Heart right ventricle (tissue), 16 donors: ENCODE measurements around the gene CHCHD3. TPM values are rescaled to one million over a fixed set of nuclear protein-coding genes. Genes with fewer than 3 reads are reported as not detected.

Source experiments
- ATAC-seq, 8 donors: fragments of 200-7000 bp; cut with Tn5 transposase; one replicate each; pipeline ENCODE4 v1.9.1; 2020; ENCODE audit warnings: mild to moderate bottlenecking in 8 of 8, moderate library complexity in 8 of 8, moderate number of reproducible peaks in 1 of 8
- DNase-seq, 2 donors: peaks; one replicate each; pipeline ENCODE4 v3.0.0-alpha.2; 2020
- H3K27ac ChIP-seq, 10 donors: fragments of 200-600 bp; sonication (generic) in 2 of 10; one replicate each; pipeline versions ENCODE4 v1.5.0 to v1.8.0; 2020 to 2022; ENCODE audit warnings: mild to moderate bottlenecking in 3 of 10
- H3K27me3 ChIP-seq, 7 donors: fragments of 200-600 bp; one replicate each; pipeline ENCODE4 v1.8.0; 2021 to 2022; ENCODE audit warnings: mild to moderate bottlenecking in 2 of 7
- H3K36me3 ChIP-seq, 9 donors: fragments of 200-600 bp; sonication (generic) in 1 of 9; one replicate each; pipeline versions ENCODE4 v1.5.0 to v1.8.0; 2020 to 2022; ENCODE audit warnings: mild to moderate bottlenecking in 2 of 9
- H3K4me1 ChIP-seq, 9 donors: fragments of 200-600 bp; sonication (generic) in 1 of 9; one replicate each; pipeline versions ENCODE4 v1.5.0 to v1.8.0; 2020 to 2022; ENCODE audit warnings: mild to moderate bottlenecking in 4 of 9
- H3K4me3 ChIP-seq, 10 donors: fragments of 200-600 bp; sonication (generic) in 2 of 10; one replicate each; pipeline versions ENCODE4 v1.5.0 to v1.8.0; 2020 to 2022; ENCODE audit warnings: mild to moderate bottlenecking in 7 of 10, moderate library complexity in 2 of 10
- H3K9me3 ChIP-seq, 11 donors: fragments of 200-600 bp in 10 of 11; sonication (generic) in 2 of 11; one replicate each; pipeline versions ENCODE4 v1.5.0 to v1.8.0; 2013 to 2022; ENCODE audit warnings: mild to moderate bottlenecking in 2 of 11, control low read depth in 1 of 11, moderate library complexity in 1 of 11
- WGBS, 2 donors: extraction: QIAGEN DNeasy Blood & Tissue Kit; methylation state at CpG; one replicate each; pipeline ENCODE4 v1.1.7; 2013; ENCODE audit warnings: inconsistent platforms in 1 of 2; 5-methylcytosine and 5-hydroxymethylcytosine counted together
- intact Hi-C, 10 donors: fragments of 100-400 bp; cut with DNase I; formaldehyde crosslinking; loops; one replicate each; pipeline versions ENCODE4 v1.11.1 to v1.14.2; 2022
- polyA plus RNA-seq, 2 donors: library from polyadenylated mRNA; stranded (reverse); fragments of 200-250 nt; gene quantifications; one replicate each; pipeline ENCODE4 v1.2.3, GENCODE V29; 2013
- total RNA-seq, 10 donors: library from RNA; stranded (reverse); fragmentation: NEBNext Ultra II Directional in 3 of 10; extraction: Animal tissue kit (Norgen Biotek cat#: 25700) in 3 of 10; gene quantifications; one replicate each; pipeline versions ENCODE4 v1.2.1 to v1.2.4, GENCODE V29; 2021 to 2023
- TF ChIP-seq, protein P1 (sequence below), 9 donors: fragments of 200-600 bp; sonication (generic) in 2 of 9; IDR thresholded peaks; one replicate each; pipeline versions ENCODE4 v1.5.0 to v1.8.0; 2021 to 2022; ENCODE audit warnings: antibody characterized with exemption in 9 of 9, mild to moderate bottlenecking in 5 of 9, moderate library complexity in 1 of 9
- donor health status: Arrhythmogenic right ventricular cardiomyopathy.
- donor health status: ischemic (EF 13 %, LVEDD 7.1; RV severe dilation, severe dysfunction).
- donor health status: healthy with polysubstance abuse.
- donor health status: DM: no; HTN: yes; CAD: no.
- donor health status: DM: no; HTN: no; CAD: no.
- donor health status: ischemic (EF 25% LVEDD 6.9; RV normal size, moderate dysfunction).
- donor health status: ischemic (EF 25% LVEDD 5.7; RV mildly dilated, moderate dysfunction).
- donor health status: healthy.
- donor health status: DM: yes; HTN: yes; CAD: no.
- donor health status: Ischemic cardiomyopathy.
- donor health status: ischemic (EF 35%, LVEDD 5.7; RV mildly dilated, moderate dysfunction).
- donor health status: nonischemic (EF 11% LVEDD 7.7; RV severe dilation, severe dysfunction).
- donor health status: DM: yes; HTN: yes; CAD: no.
- donor health status: PGD.
- donor health status: ischemic (EF 29% LVEDD 5.4; RV normal size, mild dysfunction).
- donor health status: nonischemic (EF 23%, LVEDD 6.1; RV moderate dilation, normal function).

CHCHD3 gene
- total and polyA plus RNA-seq, 12 donors, result 42.6 to 215 (median 185) TPM

DNA sequence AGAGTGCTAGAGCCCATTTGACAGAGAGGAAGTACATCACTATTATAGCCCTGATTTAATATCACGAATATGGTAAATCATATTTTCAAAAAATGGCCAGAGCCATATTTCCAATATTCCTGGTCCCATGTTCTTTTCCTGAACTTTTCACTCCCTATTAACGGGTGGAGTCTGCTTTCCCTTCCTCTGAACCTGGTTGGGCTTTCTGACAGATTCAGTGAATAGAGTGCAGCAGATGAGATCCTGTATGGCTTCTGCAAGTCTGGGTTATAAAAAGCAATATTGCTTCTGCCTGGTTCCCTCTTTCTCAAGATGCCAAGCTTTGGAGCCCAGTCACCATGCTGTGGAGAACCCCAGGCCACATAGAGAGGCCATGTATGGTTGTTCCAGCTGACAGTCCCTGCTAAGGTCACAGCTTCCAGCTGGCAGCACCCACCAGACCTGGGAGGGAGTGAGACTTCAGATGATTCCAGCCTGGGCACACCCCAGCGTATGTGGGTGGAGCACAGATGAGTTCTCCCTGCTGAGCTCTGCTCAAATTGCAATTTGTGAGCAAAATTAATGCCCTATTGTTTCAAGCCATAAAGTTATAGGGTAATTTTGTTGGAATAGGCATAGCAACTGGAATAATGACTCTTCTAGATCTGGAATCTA is 17.9 kb upstream of the CHCHD3 start:
- intact Hi-C loops, result no loop called here
- WGBS, 2 donors, result 57 to 76% methylated on average over 3 of the region's 3 CpGs
- peak in 2 of 8 donors; percentile 61 to 67 for ATAC-seq

DNA sequence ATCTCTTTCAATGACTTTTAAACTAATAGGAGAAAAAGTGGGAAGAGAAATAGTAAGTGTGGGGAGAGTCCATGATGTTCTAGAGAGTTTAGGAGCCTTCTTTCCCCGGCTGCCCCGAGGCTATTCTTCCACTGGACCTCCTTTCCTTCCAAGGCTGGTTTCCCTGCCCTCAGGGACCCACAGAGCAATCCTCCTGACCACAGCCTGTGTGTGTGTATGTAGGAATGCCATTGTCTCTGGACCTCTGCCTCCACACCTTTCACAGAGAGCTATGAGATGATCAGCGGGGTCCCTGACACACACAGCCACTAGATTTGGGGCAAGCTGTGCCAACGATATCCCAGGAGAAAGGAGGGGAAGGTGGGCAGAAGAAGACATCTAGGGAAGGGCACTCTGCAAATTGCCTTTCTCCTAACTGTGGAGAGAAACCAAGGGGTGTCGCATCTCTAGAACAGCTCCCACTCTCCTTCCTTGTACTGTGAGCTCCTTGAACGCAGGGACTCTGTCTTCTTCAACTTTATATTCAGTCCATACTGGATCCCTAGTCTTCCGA is 13.3 kb upstream of the CHCHD3 start:
- ATAC-seq (no peak), DNase-seq (no peak)
- 72 to 88% methylated on average over 7 of the region's 7 CpGs for WGBS, 2 donors
- Histone ChIP-seq H3K27me3 (no peaks in the 10 kb centered on the region), H3K4me3 (no peak overlapping the region), H3K9me3 (no peaks in the 10 kb centered on the region), H3K36me3 (no peaks in the 10 kb centered on the region), H3K4me1 (no peaks in the 10 kb centered on the region), H3K27ac (no peak overlapping the region)
- intact Hi-C loops, result no loop called here
- TF ChIP-seq, protein P1, sequence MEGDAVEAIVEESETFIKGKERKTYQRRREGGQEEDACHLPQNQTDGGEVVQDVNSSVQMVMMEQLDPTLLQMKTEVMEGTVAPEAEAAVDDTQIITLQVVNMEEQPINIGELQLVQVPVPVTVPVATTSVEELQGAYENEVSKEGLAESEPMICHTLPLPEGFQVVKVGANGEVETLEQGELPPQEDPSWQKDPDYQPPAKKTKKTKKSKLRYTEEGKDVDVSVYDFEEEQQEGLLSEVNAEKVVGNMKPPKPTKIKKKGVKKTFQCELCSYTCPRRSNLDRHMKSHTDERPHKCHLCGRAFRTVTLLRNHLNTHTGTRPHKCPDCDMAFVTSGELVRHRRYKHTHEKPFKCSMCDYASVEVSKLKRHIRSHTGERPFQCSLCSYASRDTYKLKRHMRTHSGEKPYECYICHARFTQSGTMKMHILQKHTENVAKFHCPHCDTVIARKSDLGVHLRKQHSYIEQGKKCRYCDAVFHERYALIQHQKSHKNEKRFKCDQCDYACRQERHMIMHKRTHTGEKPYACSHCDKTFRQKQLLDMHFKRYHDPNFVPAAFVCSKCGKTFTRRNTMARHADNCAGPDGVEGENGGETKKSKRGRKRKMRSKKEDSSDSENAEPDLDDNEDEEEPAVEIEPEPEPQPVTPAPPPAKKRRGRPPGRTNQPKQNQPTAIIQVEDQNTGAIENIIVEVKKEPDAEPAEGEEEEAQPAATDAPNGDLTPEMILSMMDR (IDR thresholded peaks at IDR 0.05), result no peak

More for the DNA sequence above, 17.9 kb upstream of the CHCHD3 start:
- peaks cover 0 to 3% (median 0%) of the 10 kb centered on the region in 7 donors for H3K27me3 ChIP-seq
- H3K36me3 ChIP-seq, result no peaks in the 10 kb centered on the region
- no peak for DNase-seq
- H3K4me1 ChIP-seq, result no peaks in the 10 kb centered on the region
- no peaks in the 10 kb centered on the region for H3K9me3 ChIP-seq
- H3K27ac ChIP-seq, result no peak overlapping the region
- TF ChIP-seq, protein P1 (IDR thresholded peaks at IDR 0.05), result no peak
- H3K4me3 ChIP-seq, result no peak overlapping the region

DNA sequence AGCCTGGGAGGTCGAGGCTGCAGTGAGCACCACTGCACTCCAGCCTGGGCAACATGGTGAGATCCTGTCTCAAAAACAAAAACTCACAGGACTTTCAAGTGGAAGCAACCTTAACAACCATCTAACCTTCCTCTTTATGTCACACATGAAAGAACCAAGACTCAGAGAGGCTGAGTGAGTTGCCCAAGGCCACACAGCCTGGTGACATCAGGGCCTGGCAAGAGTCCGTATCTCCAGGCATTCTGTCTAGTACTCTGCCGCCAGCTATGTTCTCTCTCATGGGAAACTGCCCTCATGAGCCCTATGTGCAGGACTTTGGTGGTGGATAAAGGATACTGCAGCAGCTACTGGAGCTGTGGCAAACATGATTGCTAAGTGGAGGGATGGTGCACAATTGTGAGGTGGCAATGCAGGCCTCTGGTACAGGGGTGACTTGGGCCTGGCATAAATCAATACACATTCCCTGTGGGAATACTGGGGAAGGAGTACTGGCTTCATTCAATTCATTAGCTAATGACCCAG is 10.1 kb upstream of the CHCHD3 start:
- TF ChIP-seq, protein P1 (IDR thresholded peaks at IDR 0.05), result no peak

DNA sequence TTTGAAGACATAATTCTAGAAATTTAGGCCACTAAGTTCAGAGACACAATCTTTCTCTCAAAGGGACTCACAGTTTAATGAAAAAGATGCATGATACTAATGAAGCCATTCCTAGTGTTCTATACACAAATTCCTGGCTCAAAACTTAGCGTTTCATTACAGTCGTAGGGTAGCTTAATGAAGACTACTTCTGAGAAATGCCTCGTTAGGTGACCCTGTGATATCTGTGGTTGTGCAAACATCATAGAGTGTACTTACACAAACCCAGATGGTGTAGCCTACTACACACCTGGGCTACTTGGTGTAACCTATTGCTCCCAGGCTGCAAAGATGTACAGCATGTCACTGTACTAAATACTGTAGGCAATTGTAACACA is 488 bp upstream of the CHCHD3 start:
- Histone ChIP-seq H3K9me3 (no peaks in the 10 kb centered on the region), H3K4me3 (peak overlapping the region in 8 of 10 donors; percentile 69 to 96 (median 86)), H3K27me3 (peaks cover 0 to 4% (median 0%) of the 10 kb centered on the region in 7 donors), H3K36me3 (peaks cover 0 to 13% (median 0%) of the 10 kb centered on the region in 9 donors), H3K4me1 (peaks cover 0 to 40% (median 34%) of the 10 kb centered on the region in 9 donors), H3K27ac (no peak overlapping the region)
- DNase-seq (no peak), ATAC-seq (peak in 1 of 8 donors; percentile 1)
- 89 to 91% methylated on average over 3 of the region's 3 CpGs for WGBS, 2 donors
- TF ChIP-seq, protein P1 (IDR thresholded peaks at IDR 0.05), result no peak
- intact Hi-C loops, result loop anchor here in 2 of 10 donors (10.0 kb wide), 2 partner anchors 152 to 172 kb away; partner anchors contain the start of gene EXOC4 (in 1 of the 2)

More for the DNA sequence above, 10.1 kb upstream of the CHCHD3 start:
- no peaks in the 10 kb centered on the region for H3K27me3 ChIP-seq
- H3K4me1 ChIP-seq, result peaks cover 0 to 5% (median 0%) of the 10 kb centered on the region in 9 donors
- no peaks in the 10 kb centered on the region for H3K36me3 ChIP-seq
- WGBS, 2 donors, result 88 to 90% methylated on average over 3 of the region's 3 CpGs
- H3K9me3 ChIP-seq, result no peaks in the 10 kb centered on the region
- intact Hi-C loops, result no loop called here
- DNase-seq, result no peak
- H3K4me3 ChIP-seq, result no peak overlapping the region
- no peak overlapping the region for H3K27ac ChIP-seq
- no peak for ATAC-seq
